DOHH2 (cell line): Measurements from ENCODE around the gene TTI1.

ENCODE experiments used
- H3F3A ChIP-seq: fragments of 200-600 bp; sonication (generic), shearing (Covaris generic); 2 replicates; pipeline ENCODE4 v1.6.0; 2016; ENCODE audit warnings: antibody characterized with exemption, mild to moderate bottlenecking; ENCODE audit not compliant: control insufficient read depth, insufficient read depth
- H3K27ac ChIP-seq: fragments of 200-600 bp; sonication (generic); 2 replicates; pipeline ENCODE4 v1.5.1; 2014; ENCODE audit warnings: low read depth, mild to moderate bottlenecking, low read length, moderate library complexity
- H3K27me3 ChIP-seq: fragments of 200-600 bp; sonication (generic); 2 replicates; pipeline ENCODE4 v1.6.1; 2014; ENCODE audit warnings: mild to moderate bottlenecking, low read length, mixed read lengths; ENCODE audit not compliant: control insufficient read depth
- H3K36me3 ChIP-seq: fragments of 200-600 bp; sonication (generic); 2 replicates; pipeline ENCODE4 v1.6.1; 2014; ENCODE audit warnings: mild to moderate bottlenecking, low read length, moderate library complexity, mixed read lengths; ENCODE audit not compliant: control insufficient read depth
- H3K4me1 ChIP-seq: fragments of 200-600 bp; sonication (generic); 2 replicates; pipeline ENCODE4 v1.6.1; 2014; ENCODE audit warnings: mild to moderate bottlenecking, low read length, mixed read lengths; ENCODE audit not compliant: control insufficient read depth
- H3K4me2 ChIP-seq: fragments of 200-600 bp; sonication (generic); 2 replicates; pipeline ENCODE4 v1.6.0; 2014; ENCODE audit warnings: mild to moderate bottlenecking, low read length, moderate library complexity
- H3K4me3 ChIP-seq: fragments of 200-600 bp; sonication (generic); 2 replicates; pipeline ENCODE4 v1.5.1; 2014; ENCODE audit warnings: mild to moderate bottlenecking, low read length, mixed read lengths
- H3K79me2 ChIP-seq: fragments of 200-600 bp; sonication (generic); 2 replicates; pipeline ENCODE4 v1.6.1; 2014; ENCODE audit warnings: mild to moderate bottlenecking, low read length, mixed read lengths; ENCODE audit not compliant: control insufficient read depth
- H3K9me2 ChIP-seq: fragments of 200-600 bp; sonication (generic); replicated peaks from 2 replicates; pipeline ENCODE4 v1.6.1; 2014; ENCODE audit warnings: mild to moderate bottlenecking, low read length, mixed read lengths; ENCODE audit not compliant: control insufficient read depth
- H3K9me3 ChIP-seq: fragments of 200-600 bp; sonication (generic); 2 replicates; pipeline ENCODE4 v1.6.1; 2014; ENCODE audit warnings: antibody characterized with exemption, low read length, mixed read lengths; ENCODE audit not compliant: control insufficient read depth, insufficient read depth
- H4K20me1 ChIP-seq: fragments of 200-600 bp; sonication (generic); 2 replicates; pipeline ENCODE4 v1.6.0; 2014; ENCODE audit warnings: low read depth, mild to moderate bottlenecking, antibody characterized with exemption, low read length, moderate library complexity; ENCODE audit not compliant: control insufficient read depth, insufficient read depth
- EZH2phosphoT487 ChIP-seq: fragments of 200-600 bp; sonication (generic); IDR thresholded peaks from 2 replicates; pipeline ENCODE4 v1.6.1; 2017; ENCODE audit warnings: borderline replicate concordance, mild to moderate bottlenecking, antibody characterized with exemption, low read length, moderate library complexity, mixed read lengths
- TF ChIP-seq, protein P1 (sequence below): fragments of 200-600 bp; sonication (generic); IDR thresholded peaks from one replicate; pipeline ENCODE4 v1.5.1; 2014; ENCODE audit warnings: antibody characterized with exemption, mild to moderate bottlenecking, low read depth, low read length; ENCODE audit not compliant: poor library complexity, severe bottlenecking

The TTI1 gene

DNA sequence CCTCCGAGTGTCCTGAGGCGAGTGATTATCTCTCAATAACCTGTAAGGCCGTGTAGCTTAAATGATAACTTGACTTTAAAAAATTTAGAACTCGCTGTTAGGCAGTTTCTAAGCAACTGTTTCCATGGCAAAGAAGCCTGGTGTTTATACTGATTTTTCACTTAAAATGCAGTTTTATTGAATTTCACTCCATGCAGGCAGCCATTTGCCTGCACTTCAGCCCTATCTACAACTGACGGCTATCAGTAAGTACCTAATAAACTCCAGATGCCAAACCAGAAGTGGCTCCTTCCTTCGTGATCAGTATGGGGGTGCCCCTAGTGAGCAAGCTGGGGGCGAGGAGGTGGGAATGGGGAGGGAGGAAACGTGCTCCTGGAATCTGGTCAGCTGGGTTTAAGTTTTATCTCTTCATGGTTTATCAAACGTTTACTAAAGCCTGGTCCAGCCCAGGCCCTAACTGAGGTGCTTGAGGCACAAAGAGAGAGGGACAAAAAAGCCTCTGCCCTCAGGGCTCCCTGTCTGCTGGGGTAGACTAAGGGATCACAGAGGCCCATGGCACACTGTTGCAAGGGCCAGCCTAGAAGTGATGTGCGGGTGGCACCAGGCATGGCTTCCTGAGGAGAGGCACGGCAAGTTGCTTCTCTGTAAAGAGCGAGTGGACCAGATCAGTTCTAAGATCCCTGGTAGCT, 45.5 kb downstream of the TTI1 start:
- no peak overlapping the region for H3K4me3 ChIP-seq
- no peaks in the 10 kb centered on the region for H3K27me3 ChIP-seq
- peaks cover 10% of the 10 kb centered on the region for H3K4me1 ChIP-seq
- H3K36me3 ChIP-seq = peaks cover 34% of the 10 kb centered on the region
- H3K79me2 ChIP-seq = no peaks in the 10 kb centered on the region
- H3F3A ChIP-seq = no peaks in the 10 kb centered on the region
- H3K9me2 ChIP-seq = no peaks in the 10 kb centered on the region
- H3K9me3 ChIP-seq = no peaks in the 10 kb centered on the region
- H3K27ac ChIP-seq = no peak overlapping the region
- H4K20me1 ChIP-seq = peaks cover 3% of the 10 kb centered on the region; the same call in 1 of the 2 replicates
- no peak for TF ChIP-seq EZH2phosphoT487
- TF ChIP-seq, protein P1, sequence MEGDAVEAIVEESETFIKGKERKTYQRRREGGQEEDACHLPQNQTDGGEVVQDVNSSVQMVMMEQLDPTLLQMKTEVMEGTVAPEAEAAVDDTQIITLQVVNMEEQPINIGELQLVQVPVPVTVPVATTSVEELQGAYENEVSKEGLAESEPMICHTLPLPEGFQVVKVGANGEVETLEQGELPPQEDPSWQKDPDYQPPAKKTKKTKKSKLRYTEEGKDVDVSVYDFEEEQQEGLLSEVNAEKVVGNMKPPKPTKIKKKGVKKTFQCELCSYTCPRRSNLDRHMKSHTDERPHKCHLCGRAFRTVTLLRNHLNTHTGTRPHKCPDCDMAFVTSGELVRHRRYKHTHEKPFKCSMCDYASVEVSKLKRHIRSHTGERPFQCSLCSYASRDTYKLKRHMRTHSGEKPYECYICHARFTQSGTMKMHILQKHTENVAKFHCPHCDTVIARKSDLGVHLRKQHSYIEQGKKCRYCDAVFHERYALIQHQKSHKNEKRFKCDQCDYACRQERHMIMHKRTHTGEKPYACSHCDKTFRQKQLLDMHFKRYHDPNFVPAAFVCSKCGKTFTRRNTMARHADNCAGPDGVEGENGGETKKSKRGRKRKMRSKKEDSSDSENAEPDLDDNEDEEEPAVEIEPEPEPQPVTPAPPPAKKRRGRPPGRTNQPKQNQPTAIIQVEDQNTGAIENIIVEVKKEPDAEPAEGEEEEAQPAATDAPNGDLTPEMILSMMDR = no peak
- H3K4me2 ChIP-seq = no peak overlapping the region

DNA sequence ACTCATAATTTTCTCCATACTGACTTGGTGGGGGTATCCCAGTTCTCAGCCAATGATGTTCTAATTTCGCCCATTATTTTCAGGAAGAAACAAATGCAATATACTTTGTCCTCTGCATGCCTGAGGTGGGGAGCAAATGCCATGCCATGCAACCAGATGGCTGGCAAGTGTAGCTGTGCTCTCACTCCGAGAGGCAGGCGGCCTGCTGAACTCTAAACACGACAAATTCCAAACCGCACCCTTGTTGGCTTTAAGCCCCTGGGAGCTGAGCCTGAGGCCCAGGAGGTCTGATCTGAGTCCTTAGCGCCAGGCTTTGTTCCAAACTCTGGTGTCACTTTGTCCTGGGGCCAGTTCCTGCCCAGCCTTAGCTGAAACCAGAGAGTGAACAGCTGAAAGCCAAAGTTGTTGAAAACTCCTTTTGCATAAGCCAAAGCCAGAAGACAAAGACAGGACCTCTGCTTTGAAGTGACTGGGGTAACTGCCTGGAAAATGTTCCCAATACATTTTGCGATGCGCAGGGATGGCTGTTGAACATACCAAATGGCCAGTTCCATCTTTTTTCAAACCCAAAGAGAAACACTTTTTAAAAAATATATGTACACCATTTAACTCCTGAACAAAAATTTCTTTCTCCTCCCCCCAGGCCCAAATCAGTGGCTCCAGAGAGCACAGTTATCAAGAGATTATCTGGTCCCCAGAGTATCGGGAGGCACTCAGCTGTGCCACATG, 46.2 kb downstream of the TTI1 start:
- Histone ChIP-seq H3K9me3 (no peaks in the 10 kb centered on the region), H3K27ac (no peak overlapping the region)
- TF ChIP-seq EZH2phosphoT487 = no peak
- TF ChIP-seq, protein P1 = no peak

DNA sequence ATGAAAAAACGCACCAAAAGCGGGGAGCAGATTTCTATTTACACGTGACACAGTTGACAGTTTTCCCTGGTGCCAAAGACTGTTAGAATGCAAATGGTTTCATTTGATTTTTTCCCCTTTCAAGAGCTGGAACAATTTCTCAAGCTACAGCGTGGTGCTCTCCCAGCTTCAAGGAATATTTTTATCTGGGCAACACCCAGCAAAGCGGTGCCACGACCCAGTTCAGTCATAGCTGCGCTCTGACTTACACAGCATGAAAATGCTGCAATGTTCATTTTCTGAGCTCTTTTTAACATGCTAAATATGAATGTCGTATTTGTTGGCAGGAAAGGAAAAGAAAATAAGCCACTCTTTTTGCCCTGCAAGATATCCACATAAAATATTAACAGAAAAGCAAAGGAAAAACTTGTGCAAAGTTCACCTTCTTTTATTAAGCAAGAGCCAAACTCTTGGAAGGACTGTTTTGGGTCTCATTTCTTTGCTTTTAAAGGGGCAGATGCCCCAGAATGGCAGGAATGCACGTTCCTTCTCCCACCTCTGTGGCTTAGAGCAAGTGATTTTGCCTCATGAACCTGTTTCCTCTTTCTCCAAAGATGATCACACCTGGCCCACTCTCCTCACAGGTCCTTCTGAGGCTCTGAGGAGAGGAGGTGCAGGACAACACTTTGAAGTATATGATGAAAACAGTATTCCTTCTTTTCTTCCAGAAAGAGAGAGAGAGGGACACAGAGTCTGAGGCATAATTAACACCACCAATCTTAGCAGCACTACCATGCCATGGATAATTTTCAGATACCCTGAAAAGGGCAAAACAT, 47.0 kb downstream of the TTI1 start:
- TF ChIP-seq, protein P1 = no peak
- TF ChIP-seq EZH2phosphoT487 = no peak
- H3K79me2 ChIP-seq = no peaks in the 10 kb centered on the region
- H3F3A ChIP-seq = no peaks in the 10 kb centered on the region
- no peak overlapping the region for H3K4me2 ChIP-seq
- no peaks in the 10 kb centered on the region for H3K27me3 ChIP-seq
- no peaks in the 10 kb centered on the region for H3K9me2 ChIP-seq
- H3K4me1 ChIP-seq = peaks cover 10% of the 10 kb centered on the region
- peaks cover 19% of the 10 kb centered on the region for H3K36me3 ChIP-seq
- H4K20me1 ChIP-seq = no peaks in the 10 kb centered on the region
- no peaks in the 10 kb centered on the region for H3K9me3 ChIP-seq
- H3K27ac ChIP-seq = no peak overlapping the region
- no peak overlapping the region for H3K4me3 ChIP-seq

More for the DNA sequence above, 46.2 kb downstream of the TTI1 start:
- Histone ChIP-seq H3K79me2 (no peaks in the 10 kb centered on the region), H3K4me2 (no peak overlapping the region), H3K9me2 (no peaks in the 10 kb centered on the region), H3K36me3 (peaks cover 27% of the 10 kb centered on the region), H4K20me1 (no peaks in the 10 kb centered on the region), H3F3A (no peaks in the 10 kb centered on the region), H3K4me1 (peaks cover 10% of the 10 kb centered on the region), H3K4me3 (no peak overlapping the region), H3K27me3 (no peaks in the 10 kb centered on the region)
